PC-3 (cell line): ENCODE data around the gene XIRP1.

Experiments
- CTCF ChIP-seq: fragments of 300-600 bp; sonication (generic); conservative IDR thresholded peaks from 2 replicates; pipeline ENCODE4 v1.5.1; 2017; ENCODE audit warnings: antibody characterized with exemption, low read depth, mild to moderate bottlenecking, low read length
- EZH2 ChIP-seq: fragments of 300-600 bp; sonication (generic); IDR thresholded peaks from one replicate; pipeline ENCODE4 v1.6.1; 2017; ENCODE audit warnings: antibody characterized with exemption, mild to moderate bottlenecking, low read length; ENCODE audit not compliant: unreplicated experiment

DNA sequence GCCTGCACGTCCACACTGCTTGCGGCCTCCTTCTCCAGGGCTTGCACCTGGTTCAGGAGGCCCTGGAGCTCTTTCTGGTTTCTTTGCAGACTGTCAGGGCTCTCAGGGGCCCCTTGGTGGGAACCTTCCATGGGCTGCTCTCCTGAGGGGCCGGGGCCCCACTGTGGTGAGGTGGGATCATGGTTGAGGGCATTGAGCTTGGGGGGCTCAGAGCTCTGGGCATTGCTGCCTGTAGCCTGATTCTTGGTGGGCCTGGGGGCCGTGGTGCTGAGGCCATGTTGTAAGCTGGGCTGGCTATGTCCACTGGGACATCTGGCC is 7.5 kb downstream of the XIRP1 start:
- no peak for TF ChIP-seq CTCF
- TF ChIP-seq EZH2 = no peak
